Measurements from ENCODE around the gene KCTD17. TPM values are rescaled to one million over a fixed set of nuclear protein-coding genes. Genes with fewer than 3 reads are reported as not detected.

KCTD17 gene
- total RNA-seq, 1 experiment from 2014 or later: 29.4 TPM

DNA sequence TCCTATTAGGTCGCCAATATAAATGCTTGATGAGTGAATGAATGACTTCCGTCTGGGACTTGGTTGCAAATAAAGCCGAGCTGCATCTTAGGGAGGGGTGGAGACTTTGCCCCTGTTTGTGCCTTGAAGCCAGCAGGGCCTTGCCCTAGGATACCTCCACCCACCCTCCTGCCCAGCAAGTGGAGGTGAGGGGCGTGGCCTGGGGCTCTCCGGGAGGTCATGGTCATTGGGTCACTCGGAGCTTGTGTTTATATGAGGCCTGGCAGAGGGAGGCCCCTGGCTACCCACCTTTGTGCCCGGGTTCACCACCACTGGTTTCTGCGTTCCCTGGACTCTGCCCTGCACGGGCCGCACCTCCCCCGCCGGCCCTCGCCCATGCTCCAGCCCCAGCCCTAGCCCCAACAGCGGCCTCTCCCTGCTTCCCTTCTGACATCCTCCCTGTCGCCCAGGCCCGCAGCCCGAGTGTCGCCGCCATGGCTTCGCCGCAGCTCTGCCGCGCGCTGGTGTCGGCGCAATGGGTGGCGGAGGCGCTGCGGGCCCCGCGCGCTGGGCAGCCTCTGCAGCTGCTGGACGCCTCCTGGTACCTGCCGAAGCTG is 27.7 kb upstream of the KCTD17 start:
- DNase-seq (ENCODE audit: low spot score): no peak
- H3K27ac Mint-ChIP-seq: no peak overlapping the region
- ATAC-seq: no peak
- ChIA-PET POLR2A (interaction anchor here (0.6 kb wide), 1 partner anchor 12 kb away, joined by 5 read pairs; no protein-coding TSS in a partner anchor), CTCF (interaction anchor here (0.8 to 1.8 kb wide), 3 partner anchors 12 to 168 kb away, joined by 3 to 7 read pairs (median 3); no protein-coding TSS in a partner anchor)
- peaks cover 22% of the 10 kb centered on the region for H3K4me1 Mint-ChIP-seq
- H3K27me3 Mint-ChIP-seq (ENCODE audit: low read depth): no peaks in the 10 kb centered on the region
- peaks cover 26% of the 10 kb centered on the region for H3K36me3 Mint-ChIP-seq
- H3K4me3 Mint-ChIP-seq: no peak overlapping the region
- H3K9me3 Mint-ChIP-seq: no peaks in the 10 kb centered on the region
- TF ChIP-seq PRRX2 (CRISPR knock-in tag; IDR thresholded peaks at IDR 0.05): no peak
- no peak for TF ChIP-seq ETV6 (CRISPR knock-in tag; IDR thresholded peaks at IDR 0.05)
- TF ChIP-seq, protein P1, sequence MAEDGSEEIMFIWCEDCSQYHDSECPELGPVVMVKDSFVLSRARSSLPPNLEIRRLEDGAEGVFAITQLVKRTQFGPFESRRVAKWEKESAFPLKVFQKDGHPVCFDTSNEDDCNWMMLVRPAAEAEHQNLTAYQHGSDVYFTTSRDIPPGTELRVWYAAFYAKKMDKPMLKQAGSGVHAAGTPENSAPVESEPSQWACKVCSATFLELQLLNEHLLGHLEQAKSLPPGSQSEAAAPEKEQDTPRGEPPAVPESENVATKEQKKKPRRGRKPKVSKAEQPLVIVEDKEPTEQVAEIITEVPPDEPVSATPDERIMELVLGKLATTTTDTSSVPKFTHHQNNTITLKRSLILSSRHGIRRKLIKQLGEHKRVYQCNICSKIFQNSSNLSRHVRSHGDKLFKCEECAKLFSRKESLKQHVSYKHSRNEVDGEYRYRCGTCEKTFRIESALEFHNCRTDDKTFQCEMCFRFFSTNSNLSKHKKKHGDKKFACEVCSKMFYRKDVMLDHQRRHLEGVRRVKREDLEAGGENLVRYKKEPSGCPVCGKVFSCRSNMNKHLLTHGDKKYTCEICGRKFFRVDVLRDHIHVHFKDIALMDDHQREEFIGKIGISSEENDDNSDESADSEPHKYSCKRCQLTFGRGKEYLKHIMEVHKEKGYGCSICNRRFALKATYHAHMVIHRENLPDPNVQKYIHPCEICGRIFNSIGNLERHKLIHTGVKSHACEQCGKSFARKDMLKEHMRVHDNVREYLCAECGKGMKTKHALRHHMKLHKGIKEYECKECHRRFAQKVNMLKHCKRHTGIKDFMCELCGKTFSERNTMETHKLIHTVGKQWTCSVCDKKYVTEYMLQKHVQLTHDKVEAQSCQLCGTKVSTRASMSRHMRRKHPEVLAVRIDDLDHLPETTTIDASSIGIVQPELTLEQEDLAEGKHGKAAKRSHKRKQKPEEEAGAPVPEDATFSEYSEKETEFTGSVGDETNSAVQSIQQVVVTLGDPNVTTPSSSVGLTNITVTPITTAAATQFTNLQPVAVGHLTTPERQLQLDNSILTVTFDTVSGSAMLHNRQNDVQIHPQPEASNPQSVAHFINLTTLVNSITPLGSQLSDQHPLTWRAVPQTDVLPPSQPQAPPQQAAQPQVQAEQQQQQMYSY (CRISPR knock-in tag; IDR thresholded peaks at IDR 0.05): no peak
- TF ChIP-seq, protein P2, sequence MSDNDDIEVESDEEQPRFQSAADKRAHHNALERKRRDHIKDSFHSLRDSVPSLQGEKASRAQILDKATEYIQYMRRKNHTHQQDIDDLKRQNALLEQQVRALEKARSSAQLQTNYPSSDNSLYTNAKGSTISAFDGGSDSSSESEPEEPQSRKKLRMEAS (CRISPR knock-in tag; IDR thresholded peaks at IDR 0.05): no peak
- no peak for TF ChIP-seq GRHL2 (CRISPR knock-in tag; IDR thresholded peaks at IDR 0.05; ENCODE audit: insufficient replicate concordance, severe bottlenecking)
- TF ChIP-seq, protein P3, sequence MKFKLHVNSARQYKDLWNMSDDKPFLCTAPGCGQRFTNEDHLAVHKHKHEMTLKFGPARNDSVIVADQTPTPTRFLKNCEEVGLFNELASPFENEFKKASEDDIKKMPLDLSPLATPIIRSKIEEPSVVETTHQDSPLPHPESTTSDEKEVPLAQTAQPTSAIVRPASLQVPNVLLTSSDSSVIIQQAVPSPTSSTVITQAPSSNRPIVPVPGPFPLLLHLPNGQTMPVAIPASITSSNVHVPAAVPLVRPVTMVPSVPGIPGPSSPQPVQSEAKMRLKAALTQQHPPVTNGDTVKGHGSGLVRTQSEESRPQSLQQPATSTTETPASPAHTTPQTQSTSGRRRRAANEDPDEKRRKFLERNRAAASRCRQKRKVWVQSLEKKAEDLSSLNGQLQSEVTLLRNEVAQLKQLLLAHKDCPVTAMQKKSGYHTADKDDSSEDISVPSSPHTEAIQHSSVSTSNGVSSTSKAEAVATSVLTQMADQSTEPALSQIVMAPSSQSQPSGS (CRISPR knock-in tag; IDR thresholded peaks at IDR 0.05; ENCODE audit: borderline replicate concordance, low read depth): no peak
- no peak for TF ChIP-seq SP1 (CRISPR knock-in tag; conservative IDR thresholded peaks at IDR 0.05)
- no peak for TF ChIP-seq ZNF317 (CRISPR knock-in tag; IDR thresholded peaks at IDR 0.05; ENCODE audit: borderline replicate concordance, low read depth)
- TF ChIP-seq FOXJ3 (CRISPR knock-in tag; IDR thresholded peaks at IDR 0.05; ENCODE audit: borderline replicate concordance): no peak
- TF ChIP-seq, protein P4, sequence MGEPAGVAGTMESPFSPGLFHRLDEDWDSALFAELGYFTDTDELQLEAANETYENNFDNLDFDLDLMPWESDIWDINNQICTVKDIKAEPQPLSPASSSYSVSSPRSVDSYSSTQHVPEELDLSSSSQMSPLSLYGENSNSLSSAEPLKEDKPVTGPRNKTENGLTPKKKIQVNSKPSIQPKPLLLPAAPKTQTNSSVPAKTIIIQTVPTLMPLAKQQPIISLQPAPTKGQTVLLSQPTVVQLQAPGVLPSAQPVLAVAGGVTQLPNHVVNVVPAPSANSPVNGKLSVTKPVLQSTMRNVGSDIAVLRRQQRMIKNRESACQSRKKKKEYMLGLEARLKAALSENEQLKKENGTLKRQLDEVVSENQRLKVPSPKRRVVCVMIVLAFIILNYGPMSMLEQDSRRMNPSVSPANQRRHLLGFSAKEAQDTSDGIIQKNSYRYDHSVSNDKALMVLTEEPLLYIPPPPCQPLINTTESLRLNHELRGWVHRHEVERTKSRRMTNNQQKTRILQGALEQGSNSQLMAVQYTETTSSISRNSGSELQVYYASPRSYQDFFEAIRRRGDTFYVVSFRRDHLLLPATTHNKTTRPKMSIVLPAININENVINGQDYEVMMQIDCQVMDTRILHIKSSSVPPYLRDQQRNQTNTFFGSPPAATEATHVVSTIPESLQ (CRISPR knock-in tag; IDR thresholded peaks at IDR 0.05): no peak
- no peak for TF ChIP-seq RORB (CRISPR knock-in tag; IDR thresholded peaks at IDR 0.05)
- no peak for TF ChIP-seq ZNF396 (CRISPR knock-in tag; IDR thresholded peaks at IDR 0.05; ENCODE audit: borderline replicate concordance)
- no peak for TF ChIP-seq ATF1 (CRISPR knock-in tag; IDR thresholded peaks at IDR 0.05)
- TF ChIP-seq ZNF423 (CRISPR knock-in tag; IDR thresholded peaks at IDR 0.05): no peak
- no peak for TF ChIP-seq NFYB (CRISPR knock-in tag; conservative IDR thresholded peaks at IDR 0.05; ENCODE audit: low read depth)

DNA sequence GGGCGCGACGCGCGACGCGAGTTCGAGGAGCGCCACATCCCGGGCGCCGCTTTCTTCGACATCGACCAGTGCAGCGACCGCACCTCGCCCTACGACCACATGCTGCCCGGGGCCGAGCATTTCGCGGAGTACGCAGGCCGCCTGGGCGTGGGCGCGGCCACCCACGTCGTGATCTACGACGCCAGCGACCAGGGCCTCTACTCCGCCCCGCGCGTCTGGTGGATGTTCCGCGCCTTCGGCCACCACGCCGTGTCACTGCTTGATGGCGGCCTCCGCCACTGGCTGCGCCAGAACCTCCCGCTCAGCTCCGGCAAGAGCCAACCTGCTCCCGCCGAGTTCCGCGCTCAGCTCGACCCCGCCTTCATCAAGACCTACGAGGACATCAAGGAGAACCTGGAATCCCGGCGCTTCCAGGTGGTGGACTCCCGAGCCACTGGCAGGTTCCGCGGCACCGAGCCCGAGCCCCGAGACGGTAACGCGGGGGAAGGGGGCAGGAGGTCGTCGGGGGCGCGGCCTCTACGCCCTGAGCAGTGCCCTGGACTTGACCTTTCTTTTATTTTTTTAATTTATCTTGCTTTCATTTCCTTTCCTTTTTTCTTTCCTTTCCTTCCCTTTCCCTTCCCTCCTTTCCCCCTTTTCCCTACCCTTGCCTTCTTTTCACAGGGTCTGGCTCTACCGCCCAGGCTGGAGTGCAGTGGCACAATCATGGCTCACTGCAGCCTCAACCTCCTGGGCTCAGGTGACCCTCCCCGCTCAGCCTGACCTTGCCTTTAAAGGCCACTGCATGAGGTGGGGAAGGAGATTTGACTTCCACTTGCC is 27.0 kb upstream of the KCTD17 start:
- no peak for DNase-seq (ENCODE audit: low spot score)
- Mint-ChIP-seq H3K27me3 (ENCODE audit: low read depth) (no peaks in the 10 kb centered on the region), H3K27ac (no peak overlapping the region), H3K4me3 (no peak overlapping the region), H3K9me3 (no peaks in the 10 kb centered on the region), H3K36me3 (peaks cover 26% of the 10 kb centered on the region), H3K4me1 (peaks cover 22% of the 10 kb centered on the region)
- POLR2A ChIA-PET: no interaction called here
- ATAC-seq: no peak
- CTCF ChIA-PET: no interaction called here
- TF ChIP-seq, protein P5, sequence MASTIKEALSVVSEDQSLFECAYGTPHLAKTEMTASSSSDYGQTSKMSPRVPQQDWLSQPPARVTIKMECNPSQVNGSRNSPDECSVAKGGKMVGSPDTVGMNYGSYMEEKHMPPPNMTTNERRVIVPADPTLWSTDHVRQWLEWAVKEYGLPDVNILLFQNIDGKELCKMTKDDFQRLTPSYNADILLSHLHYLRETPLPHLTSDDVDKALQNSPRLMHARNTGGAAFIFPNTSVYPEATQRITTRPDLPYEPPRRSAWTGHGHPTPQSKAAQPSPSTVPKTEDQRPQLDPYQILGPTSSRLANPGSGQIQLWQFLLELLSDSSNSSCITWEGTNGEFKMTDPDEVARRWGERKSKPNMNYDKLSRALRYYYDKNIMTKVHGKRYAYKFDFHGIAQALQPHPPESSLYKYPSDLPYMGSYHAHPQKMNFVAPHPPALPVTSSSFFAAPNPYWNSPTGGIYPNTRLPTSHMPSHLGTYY (CRISPR knock-in tag; IDR thresholded peaks at IDR 0.05): no peak
- TF ChIP-seq ZNF219 (CRISPR knock-in tag; IDR thresholded peaks at IDR 0.05; ENCODE audit: borderline replicate concordance) (no peak), ZNF423 (CRISPR knock-in tag; IDR thresholded peaks at IDR 0.05) (no peak), OVOL2 (CRISPR knock-in tag; IDR thresholded peaks at IDR 0.05; ENCODE audit: borderline replicate concordance) (no peak)
- TF ChIP-seq, protein P6, sequence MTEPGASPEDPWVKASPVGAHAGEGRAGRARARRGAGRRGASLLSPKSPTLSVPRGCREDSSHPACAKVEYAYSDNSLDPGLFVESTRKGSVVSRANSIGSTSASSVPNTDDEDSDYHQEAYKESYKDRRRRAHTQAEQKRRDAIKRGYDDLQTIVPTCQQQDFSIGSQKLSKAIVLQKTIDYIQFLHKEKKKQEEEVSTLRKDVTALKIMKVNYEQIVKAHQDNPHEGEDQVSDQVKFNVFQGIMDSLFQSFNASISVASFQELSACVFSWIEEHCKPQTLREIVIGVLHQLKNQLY (CRISPR knock-in tag; IDR thresholded peaks at IDR 0.05): no peak
- TF ChIP-seq, protein P7, sequence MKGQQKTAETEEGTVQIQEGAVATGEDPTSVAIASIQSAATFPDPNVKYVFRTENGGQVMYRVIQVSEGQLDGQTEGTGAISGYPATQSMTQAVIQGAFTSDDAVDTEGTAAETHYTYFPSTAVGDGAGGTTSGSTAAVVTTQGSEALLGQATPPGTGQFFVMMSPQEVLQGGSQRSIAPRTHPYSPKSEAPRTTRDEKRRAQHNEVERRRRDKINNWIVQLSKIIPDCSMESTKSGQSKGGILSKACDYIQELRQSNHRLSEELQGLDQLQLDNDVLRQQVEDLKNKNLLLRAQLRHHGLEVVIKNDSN (CRISPR knock-in tag; IDR thresholded peaks at IDR 0.05): no peak
- TF ChIP-seq, protein P8, sequence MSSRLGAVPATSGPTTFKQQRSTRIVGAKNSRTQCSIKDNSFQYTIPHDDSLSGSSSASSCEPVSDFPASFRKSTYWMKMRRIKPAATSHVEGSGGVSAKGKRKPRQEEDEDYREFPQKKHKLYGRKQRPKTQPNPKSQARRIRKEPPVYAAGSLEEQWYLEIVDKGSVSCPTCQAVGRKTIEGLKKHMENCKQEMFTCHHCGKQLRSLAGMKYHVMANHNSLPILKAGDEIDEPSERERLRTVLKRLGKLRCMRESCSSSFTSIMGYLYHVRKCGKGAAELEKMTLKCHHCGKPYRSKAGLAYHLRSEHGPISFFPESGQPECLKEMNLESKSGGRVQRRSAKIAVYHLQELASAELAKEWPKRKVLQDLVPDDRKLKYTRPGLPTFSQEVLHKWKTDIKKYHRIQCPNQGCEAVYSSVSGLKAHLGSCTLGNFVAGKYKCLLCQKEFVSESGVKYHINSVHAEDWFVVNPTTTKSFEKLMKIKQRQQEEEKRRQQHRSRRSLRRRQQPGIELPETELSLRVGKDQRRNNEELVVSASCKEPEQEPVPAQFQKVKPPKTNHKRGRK (CRISPR knock-in tag; IDR thresholded peaks at IDR 0.05; ENCODE audit: borderline replicate concordance): no peak

All from WTC11 (cell line).